Stimulated activated CD8-positive, alpha-beta memory T cell treated with anti-CD3 and anti-CD28 coated beads, Interleukin-7, amount 100 ng/mL, for 48 hours (primary cell): ENCODE data around the gene DCLRE1A.

Experiments used
- DNase-seq, 2 donors: peaks; one replicate each; pipeline ENCODE4 v3.0.0-alpha.2; 2020; ENCODE audit warnings: low read depth in 1 of 2; ENCODE audit errors: extremely low read depth in 1 of 2

DCLRE1A gene

DNA sequence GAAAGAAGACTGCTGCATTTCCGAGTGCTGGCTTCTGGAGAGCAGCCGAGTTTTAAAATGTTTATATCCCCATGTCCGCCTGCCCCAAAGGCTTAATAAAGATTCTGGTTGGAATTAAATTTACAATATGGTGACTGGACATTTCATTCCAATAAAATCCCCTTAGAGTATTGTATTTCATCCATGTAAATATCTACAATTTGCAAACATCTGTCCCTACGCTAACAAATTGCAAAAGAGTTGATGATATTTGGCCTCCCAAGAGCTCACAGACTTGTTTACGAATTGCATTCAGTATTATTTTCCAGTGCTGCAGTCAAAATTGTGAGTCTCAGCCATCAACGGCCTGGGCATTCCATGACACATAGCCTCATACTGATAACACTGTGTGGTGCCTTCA, 52.3 kb downstream of the DCLRE1A start:
- no peak for DNase-seq

DNA sequence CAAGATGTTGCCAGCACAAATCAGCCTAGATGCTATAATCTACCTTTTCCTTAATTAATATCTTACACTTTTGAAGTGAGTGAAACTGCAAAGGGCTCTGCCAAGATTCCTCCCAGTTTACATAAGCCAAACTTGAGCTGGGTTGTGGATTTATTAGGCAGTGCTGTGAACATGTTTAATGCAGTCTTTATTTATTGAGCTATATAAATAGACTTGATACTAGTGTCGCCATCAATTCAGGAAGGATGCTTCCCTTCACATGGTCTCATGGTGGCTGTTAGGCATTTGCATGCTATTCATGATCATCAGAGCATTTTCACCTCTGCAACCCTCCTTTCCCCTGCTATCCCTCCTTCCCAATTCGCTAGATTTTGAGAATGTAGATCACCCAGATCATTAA, 62.2 kb downstream of the DCLRE1A start:
- DNase-seq = no peak

DNA sequence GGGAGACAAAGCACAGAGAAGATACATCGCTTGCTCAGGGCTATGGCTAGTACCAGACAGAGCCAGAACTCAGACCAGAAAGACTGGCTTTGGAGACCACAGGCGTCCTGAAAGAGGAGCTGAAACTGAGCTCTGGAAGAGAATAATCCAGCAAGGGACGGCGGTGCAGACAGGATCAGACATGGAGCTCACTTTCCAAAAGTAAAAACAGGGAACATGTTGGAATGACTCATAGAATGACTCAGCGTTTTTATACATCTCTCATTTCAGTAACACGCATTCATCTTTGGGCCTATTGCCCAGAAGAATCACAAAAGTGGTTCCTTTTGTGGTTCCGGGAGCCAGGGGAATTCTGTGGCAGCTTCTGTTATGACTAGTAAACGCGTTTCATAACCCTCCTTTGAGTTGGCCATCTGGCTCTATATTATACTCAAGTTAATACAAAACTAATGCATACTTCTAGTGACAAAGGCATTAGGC, 65.2 kb downstream of the DCLRE1A start:
- no peak for DNase-seq
